ENCODE measurements around the gene CAPN12. TPM values are rescaled to one million over a fixed set of nuclear protein-coding genes. Genes with fewer than 3 reads are reported as not detected.

The CAPN12 gene
- total RNA-seq, 1 donor = 0.18 TPM

GRCh38 chr19:38734426-38735256 is 9.6 kb downstream of the CAPN12 start:
- TF ChIP-seq CTCF (IDR thresholded peaks at IDR 0.05; ENCODE audit: insufficient read depth, low read length) = no peak
- no peak overlapping the region for H3K4me3 ChIP-seq (ENCODE audit: low read depth, low read length)
- DNase-seq (ENCODE audit: low read depth) = no peak

GRCh38 chr19:38734176-38734425 is 10.2 kb downstream of the CAPN12 start:
- TF ChIP-seq CTCF (IDR thresholded peaks at IDR 0.05; ENCODE audit: insufficient read depth, low read length) = no peak
- DNase-seq (ENCODE audit: low read depth) = no peak
- H3K4me3 ChIP-seq (ENCODE audit: low read depth, low read length) = no peak overlapping the region

GRCh38 chr19:38733493-38734175 is 10.6 kb downstream of the CAPN12 start:
- no peak for DNase-seq (ENCODE audit: low read depth)
- no peak for TF ChIP-seq CTCF (IDR thresholded peaks at IDR 0.05; ENCODE audit: insufficient read depth, low read length)
- H3K4me3 ChIP-seq (ENCODE audit: low read depth, low read length) = no peak overlapping the region

GRCh38 chr19:38733241-38733492 is 11.1 kb downstream of the CAPN12 start:
- TF ChIP-seq CTCF (IDR thresholded peaks at IDR 0.05; ENCODE audit: insufficient read depth, low read length) = no peak
- no peak for DNase-seq (ENCODE audit: low read depth)
- no peak overlapping the region for H3K4me3 ChIP-seq (ENCODE audit: low read depth, low read length)

GRCh38 chr19:38731654-38732301 is 12.5 kb downstream of the CAPN12 start:
- H3K4me3 ChIP-seq (ENCODE audit: low read depth, low read length) = no peak overlapping the region
- TF ChIP-seq CTCF (IDR thresholded peaks at IDR 0.05; ENCODE audit: insufficient read depth, low read length) = no peak
- no peak for DNase-seq (ENCODE audit: low read depth)

GRCh38 chr19:38730731-38731589 is 13.3 kb downstream of the CAPN12 start:
- H3K4me3 ChIP-seq (ENCODE audit: low read depth, low read length) = no peak overlapping the region
- no peak for DNase-seq (ENCODE audit: low read depth)
- no peak for TF ChIP-seq CTCF (IDR thresholded peaks at IDR 0.05; ENCODE audit: insufficient read depth, low read length)
